Lower leg skin (tissue), 4 donors: ENCODE data around the gene CDC42BPG. TPM values are rescaled to one million over a fixed set of nuclear protein-coding genes. Genes with fewer than 3 reads are reported as not detected.

Experiments used
- DNase-seq, 2 donors: peaks; one replicate each; pipeline ENCODE4 v3.0.0-alpha.2; 2019; ENCODE audit warnings: low spot score in 2 of 2
- H3K4me3 ChIP-seq: fragments of 200-600 bp; sonication (generic); 2 replicates; pipeline ENCODE4 v1.5.1; 2017; ENCODE audit warnings: mild to moderate bottlenecking, low read depth; ENCODE audit not compliant: poor library complexity, severe bottlenecking
- CTCF ChIP-seq, 3 donors: fragments of 450-650 bp; IDR thresholded peaks; one replicate each; pipeline ENCODE4 v1.5.1; 2016; ENCODE audit warnings: antibody characterized with exemption in 3 of 3, mild to moderate bottlenecking in 3 of 3, moderate library complexity in 2 of 3
- POLR2A ChIP-seq, 2 donors: fragments of 450-650 bp; IDR thresholded peaks; one replicate each; pipeline ENCODE4 v1.6.1; 2016 to 2017; ENCODE audit warnings: antibody characterized with exemption in 2 of 2, mild to moderate bottlenecking in 1 of 2, moderate library complexity in 1 of 2
- WGBS, 2 donors: methylation state at CpG; one replicate each; pipeline ENCODE4 v1.1.5; 2018; 5-methylcytosine and 5-hydroxymethylcytosine counted together
- intact Hi-C: fragments of 100-400 bp; cut with DNase I; formaldehyde crosslinking; loops from one replicate; pipeline ENCODE4 v1.15.0; 2023; ENCODE audit warnings: low total_unique reads
- total RNA-seq, 4 donors: library from RNA; depleted of rRNA; stranded (reverse); fragments of >200 nt; gene quantifications; one replicate each; pipeline ENCODE4 v1.1.0, GENCODE V29; 2016

The CDC42BPG gene
- total RNA-seq, 4 donors from 2014 or later: 40.3 to 81.3 (median 50.1) TPM

- 75 to 86% methylated on average over 21 of the region's 26 CpGs for WGBS, 2 donors
These were observed 43.9 kb downstream of the CDC42BPG start for GRCh38 chr11:64800303-64801157.

GRCh38 chr11:64799623-64800302 is 44.7 kb downstream of the CDC42BPG start:
- no peak for DNase-seq
- intact Hi-C loops: no loop called here
- H3K4me3 ChIP-seq: no peak overlapping the region
- WGBS, 2 donors: 70 to 82% methylated on average over 10 to 14 of the region's 14 CpGs
- TF ChIP-seq CTCF (IDR thresholded peaks at IDR 0.05) (no peak), POLR2A (IDR thresholded peaks at IDR 0.05) (no peak)

More at GRCh38 chr11:64800303-64801157, 43.9 kb downstream of the CDC42BPG start:
- no peak for TF ChIP-seq POLR2A (IDR thresholded peaks at IDR 0.05)
- no peak for TF ChIP-seq CTCF (IDR thresholded peaks at IDR 0.05)
- no peak overlapping the region for H3K4me3 ChIP-seq
- intact Hi-C loops: no loop called here
- no peak for DNase-seq

GRCh38 chr11:64799256-64799622 is 45.2 kb downstream of the CDC42BPG start:
- intact Hi-C loops: no loop called here
- TF ChIP-seq CTCF (IDR thresholded peaks at IDR 0.05) (no peak), POLR2A (IDR thresholded peaks at IDR 0.05) (no peak)
- no peak for DNase-seq
- 82 to 86% methylated on average over 7 of the region's 7 CpGs for WGBS, 2 donors
- H3K4me3 ChIP-seq: no peak overlapping the region

GRCh38 chr11:64796757-64797541 is 47.5 kb downstream of the CDC42BPG start:
- H3K4me3 ChIP-seq: no peak overlapping the region
- intact Hi-C loops: no loop called here
- WGBS, 2 donors: 86 to 90% methylated on average over 17 to 19 of the region's 19 CpGs
- TF ChIP-seq POLR2A (IDR thresholded peaks at IDR 0.05) (no peak), CTCF (IDR thresholded peaks at IDR 0.05) (no peak)
- no peak for DNase-seq

DNA sequence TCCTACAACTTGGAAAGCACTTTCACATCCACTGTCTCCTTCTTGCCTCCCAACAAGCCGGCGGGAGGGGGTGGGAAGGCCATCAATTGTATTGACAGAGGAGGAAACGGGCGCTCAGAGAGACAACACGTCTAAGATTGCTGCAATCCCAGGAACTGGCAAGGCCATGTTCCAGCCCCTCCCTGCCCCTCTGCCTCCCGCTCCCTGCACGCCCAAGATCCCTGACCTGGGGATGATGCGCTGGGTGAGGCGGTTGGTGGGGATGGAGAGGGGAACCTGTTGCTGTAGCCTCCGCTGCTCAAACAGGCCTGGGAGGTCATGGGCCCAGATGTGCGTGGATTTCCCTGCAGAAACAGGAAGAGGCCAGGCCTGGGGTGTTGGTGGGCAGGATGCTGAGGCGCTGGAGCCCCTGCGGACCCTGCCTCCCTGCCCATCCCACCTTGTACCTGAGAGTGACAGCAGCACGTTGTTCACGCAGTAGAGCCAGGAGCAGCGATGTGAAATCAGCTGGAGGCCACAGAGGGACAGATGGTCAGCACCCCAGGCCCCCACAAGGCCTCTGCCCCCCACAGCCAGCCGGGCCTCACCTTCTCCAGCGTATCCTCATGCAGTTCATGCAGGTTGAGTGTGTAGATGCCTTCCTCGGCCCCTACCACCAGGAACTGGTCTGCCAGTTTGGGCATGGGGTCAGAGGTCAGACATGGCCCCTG is 48.3 kb downstream of the CDC42BPG start:
- no peak for DNase-seq
- intact Hi-C loops: no loop called here
- WGBS, 2 donors: 79 to 80% methylated on average over 19 of the region's 19 CpGs

More for the DNA sequence above, 48.3 kb downstream of the CDC42BPG start:
- H3K4me3 ChIP-seq: no peak overlapping the region
- no peak for TF ChIP-seq CTCF (IDR thresholded peaks at IDR 0.05)
- no peak for TF ChIP-seq POLR2A (IDR thresholded peaks at IDR 0.05)
